Measurements from ENCODE around the gene TBC1D20.

GRCh38 chr20:431012-431904, 31.1 kb downstream of the TBC1D20 start:
- TF ChIP-seq CTCF (IDR thresholded peaks at IDR 0.05; ENCODE audit: low read depth, low read length) (peak; percentile 62), EZH2phosphoT487 (IDR thresholded peaks at IDR 0.05; ENCODE audit: low read depth) (no peak)
